Measurements from ENCODE around the gene TOX3. TPM values are rescaled to one million over a fixed set of nuclear protein-coding genes. Genes with fewer than 3 reads are reported as not detected.
A peak's percentile ranks its signal among the peaks of the same experiment; 100 is the strongest.

TOX3 gene
- total and polyA plus RNA-seq, 2 of the 13 experiments (the other 11 are each of a cell fraction or from before 2014, with no cell fraction given): 14.5 to 98.6 TPM

DNA sequence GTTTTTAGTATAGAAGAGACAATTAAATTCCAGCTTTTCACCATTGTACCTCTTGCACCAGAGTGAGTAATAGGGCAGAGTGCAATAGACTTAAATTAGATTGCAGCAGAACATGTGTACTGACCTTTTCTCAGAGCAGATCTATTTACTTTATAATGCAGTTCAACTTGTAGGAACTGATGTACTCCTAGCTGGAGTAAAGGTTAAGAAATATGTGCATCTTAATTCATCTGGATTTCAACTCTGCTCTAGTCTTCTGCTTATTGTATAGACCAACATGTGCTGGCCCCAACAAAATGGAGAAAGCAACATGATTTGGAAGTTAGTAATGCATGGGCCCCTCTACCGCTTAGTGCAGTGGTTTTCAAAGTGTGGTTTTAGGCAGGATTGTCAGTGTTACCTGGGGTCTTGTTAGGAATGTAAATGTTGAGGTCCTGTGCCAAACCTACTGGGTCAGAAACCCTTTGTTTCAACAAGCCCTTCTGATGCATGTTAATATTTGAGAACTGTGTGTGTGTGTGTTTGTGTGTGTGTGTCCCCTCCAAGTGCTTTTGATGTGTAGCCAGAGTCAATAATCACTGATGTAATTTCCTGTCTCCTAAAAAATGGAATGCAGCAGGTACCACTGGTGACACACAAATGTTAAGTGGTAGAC lies 138.6 kb downstream of the TOX3 start (continued):
- TF ChIP-seq POLR2G (IDR thresholded peaks at IDR 0.05; ENCODE audit: low read depth, low read length) (no peak), FOXA1 (IDR thresholded peaks at IDR 0.05) (peak; percentile 80), FOXA1 (CRISPR knock-in tag; IDR thresholded peaks at IDR 0.05) (peak; percentile 95), SNAPC2 (CRISPR knock-in tag; IDR thresholded peaks at IDR 0.05) (peak; percentile 96), KLF15 (CRISPR knock-in tag; IDR thresholded peaks at IDR 0.05; ENCODE audit: borderline replicate concordance) (no peak), NR2F2 (IDR thresholded peaks at IDR 0.05; ENCODE audit: borderline replicate concordance, low read depth) (peak; percentile 94), MBD4 (IDR thresholded peaks at IDR 0.05; ENCODE audit: borderline replicate concordance, low read length) (peak; percentile 99), ZNF652 (CRISPR knock-in tag; IDR thresholded peaks at IDR 0.05; ENCODE audit: borderline replicate concordance, low read depth) (no peak), HHEX (CRISPR knock-in tag; IDR thresholded peaks at IDR 0.05) (peak; percentile 80), ZNF30 (CRISPR knock-in tag; IDR thresholded peaks at IDR 0.05) (no peak), JUN (CRISPR knock-in tag; IDR thresholded peaks at IDR 0.05) (peak; percentile 83), ARID5B (CRISPR knock-in tag; IDR thresholded peaks at IDR 0.05) (peak; percentile 98), NR2F6 (IDR thresholded peaks at IDR 0.05) (peak; percentile 93), NR2F6 (CRISPR knock-in tag; IDR thresholded peaks at IDR 0.05) (peak; percentile 92)
- TF ChIP-seq, protein P1, sequence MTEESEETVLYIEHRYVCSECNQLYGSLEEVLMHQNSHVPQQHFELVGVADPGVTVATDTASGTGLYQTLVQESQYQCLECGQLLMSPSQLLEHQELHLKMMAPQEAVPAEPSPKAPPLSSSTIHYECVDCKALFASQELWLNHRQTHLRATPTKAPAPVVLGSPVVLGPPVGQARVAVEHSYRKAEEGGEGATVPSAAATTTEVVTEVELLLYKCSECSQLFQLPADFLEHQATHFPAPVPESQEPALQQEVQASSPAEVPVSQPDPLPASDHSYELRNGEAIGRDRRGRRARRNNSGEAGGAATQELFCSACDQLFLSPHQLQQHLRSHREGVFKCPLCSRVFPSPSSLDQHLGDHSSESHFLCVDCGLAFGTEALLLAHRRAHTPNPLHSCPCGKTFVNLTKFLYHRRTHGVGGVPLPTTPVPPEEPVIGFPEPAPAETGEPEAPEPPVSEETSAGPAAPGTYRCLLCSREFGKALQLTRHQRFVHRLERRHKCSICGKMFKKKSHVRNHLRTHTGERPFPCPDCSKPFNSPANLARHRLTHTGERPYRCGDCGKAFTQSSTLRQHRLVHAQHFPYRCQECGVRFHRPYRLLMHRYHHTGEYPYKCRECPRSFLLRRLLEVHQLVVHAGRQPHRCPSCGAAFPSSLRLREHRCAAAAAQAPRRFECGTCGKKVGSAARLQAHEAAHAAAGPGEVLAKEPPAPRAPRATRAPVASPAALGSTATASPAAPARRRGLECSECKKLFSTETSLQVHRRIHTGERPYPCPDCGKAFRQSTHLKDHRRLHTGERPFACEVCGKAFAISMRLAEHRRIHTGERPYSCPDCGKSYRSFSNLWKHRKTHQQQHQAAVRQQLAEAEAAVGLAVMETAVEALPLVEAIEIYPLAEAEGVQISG (CRISPR knock-in tag; IDR thresholded peaks at IDR 0.05): peak; percentile 54; the same call in 1 of the 2 replicates
- TF ChIP-seq, protein P2, sequence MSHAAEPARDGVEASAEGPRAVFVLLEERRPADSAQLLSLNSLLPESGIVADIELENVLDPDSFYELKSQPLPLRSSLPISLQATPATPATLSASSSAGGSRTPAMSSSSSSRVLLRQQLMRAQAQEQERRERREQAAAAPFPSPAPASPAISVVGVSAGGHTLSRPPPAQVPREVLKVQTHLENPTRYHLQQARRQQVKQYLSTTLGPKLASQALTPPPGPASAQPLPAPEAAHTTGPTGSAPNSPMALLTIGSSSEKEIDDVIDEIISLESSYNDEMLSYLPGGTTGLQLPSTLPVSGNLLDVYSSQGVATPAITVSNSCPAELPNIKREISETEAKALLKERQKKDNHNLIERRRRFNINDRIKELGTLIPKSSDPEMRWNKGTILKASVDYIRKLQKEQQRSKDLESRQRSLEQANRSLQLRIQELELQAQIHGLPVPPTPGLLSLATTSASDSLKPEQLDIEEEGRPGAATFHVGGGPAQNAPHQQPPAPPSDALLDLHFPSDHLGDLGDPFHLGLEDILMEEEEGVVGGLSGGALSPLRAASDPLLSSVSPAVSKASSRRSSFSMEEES (CRISPR knock-in tag; IDR thresholded peaks at IDR 0.05): peak; percentile 69
- TF ChIP-seq, protein P3, sequence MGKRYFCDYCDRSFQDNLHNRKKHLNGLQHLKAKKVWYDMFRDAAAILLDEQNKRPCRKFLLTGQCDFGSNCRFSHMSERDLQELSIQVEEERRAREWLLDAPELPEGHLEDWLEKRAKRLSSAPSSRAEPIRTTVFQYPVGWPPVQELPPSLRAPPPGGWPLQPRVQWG (CRISPR knock-in tag; IDR thresholded peaks at IDR 0.05; ENCODE audit: borderline replicate concordance, low read depth): no peak
